GM12878 (cell line): ENCODE data around the gene ADSS1. TPM values are rescaled to one million over a fixed set of nuclear protein-coding genes. Genes with fewer than 3 reads are reported as not detected.

ENCODE experiments used
- CHD1 ChIP-seq: IDR thresholded peaks from 2 replicates; pipeline ENCODE4 v1.6.1; 2012; ENCODE audit warnings: low read depth, low read length, improper control_type of control experiment
- NFXL1 ChIP-seq: fragments of 450-650 bp; IDR thresholded peaks from 2 replicates; pipeline ENCODE4 v1.6.1; 2017; ENCODE audit warnings: antibody characterized with exemption, mild to moderate bottlenecking, borderline replicate concordance
- NR2C2 ChIP-seq: IDR thresholded peaks from 2 replicates; pipeline ENCODE4 v1.6.1; 2011; ENCODE audit warnings: borderline replicate concordance, low read depth; ENCODE audit not compliant: control insufficient read depth, insufficient read length
- SMARCA5 ChIP-seq: fragments of 450-650 bp; IDR thresholded peaks from 2 replicates; pipeline ENCODE4 v1.6.1; 2017; ENCODE audit warnings: mild to moderate bottlenecking
- ZSCAN29 ChIP-seq: fragments of 450-650 bp; IDR thresholded peaks from 2 replicates; pipeline ENCODE4 v1.6.1; 2017; ENCODE audit warnings: mild to moderate bottlenecking, moderate library complexity
- polyA plus RNA-seq, 11 experiments: library from polyadenylated mRNA; depleted of rRNA in 4 of 11; unstranded in 6 of 11; stranded (reverse) in 5 of 11; fragments of >200 nt; fragmentation: Nextera tagmentation in 4 of 11; fragmentation: Illumina TruSeq in 1 of 11; extraction: Ambion mirVana in 4 of 11; extraction: Trizol in 1 of 11; gene quantifications; 1 replicate in 1 of 11; 2 replicates in 10 of 11; pipeline versions ENCODE4 v1.2.1 to v1.2.3, GENCODE V29; 2011 to 2016; ENCODE audit warnings: inconsistent platforms in 2 of 11, missing spikeins in 2 of 11, low read depth in 1 of 11
- total RNA-seq, 4 experiments: library from RNA; depleted of rRNA in 3 of 4; stranded (reverse); fragments of >200 nt in 3 of 4; fragmentation: Illumina TruSeq in 1 of 4; extraction: Trizol in 1 of 4; gene quantifications; 2 replicates each; pipeline versions ENCODE4 v1.2.1 to v1.2.3, GENCODE V29; 2013 to 2021
- TF ChIP-seq, protein P1 (sequence below): fragments of 450-650 bp; IDR thresholded peaks from 2 replicates; pipeline ENCODE4 v1.6.1; 2017; ENCODE audit warnings: mild to moderate bottlenecking
- TF ChIP-seq, protein P2 (sequence below): fragments of 450-650 bp; IDR thresholded peaks from 2 replicates; pipeline ENCODE4 v1.6.1; 2016; ENCODE audit warnings: mild to moderate bottlenecking, moderate library complexity, borderline replicate concordance
- TF ChIP-seq, protein P3 (sequence below): IDR thresholded peaks from 2 replicates; pipeline ENCODE4 v1.6.1; 2012; ENCODE audit warnings: low read depth, low read length, improper control_type of control experiment

The ADSS1 gene
- total and polyA plus RNA-seq, 10 of the 15 experiments (the other 5 are each of a cell fraction or from before 2014, with no cell fraction given), result 0.11 to 0.45 (median 0.28) TPM; not detected in 5

DNA sequence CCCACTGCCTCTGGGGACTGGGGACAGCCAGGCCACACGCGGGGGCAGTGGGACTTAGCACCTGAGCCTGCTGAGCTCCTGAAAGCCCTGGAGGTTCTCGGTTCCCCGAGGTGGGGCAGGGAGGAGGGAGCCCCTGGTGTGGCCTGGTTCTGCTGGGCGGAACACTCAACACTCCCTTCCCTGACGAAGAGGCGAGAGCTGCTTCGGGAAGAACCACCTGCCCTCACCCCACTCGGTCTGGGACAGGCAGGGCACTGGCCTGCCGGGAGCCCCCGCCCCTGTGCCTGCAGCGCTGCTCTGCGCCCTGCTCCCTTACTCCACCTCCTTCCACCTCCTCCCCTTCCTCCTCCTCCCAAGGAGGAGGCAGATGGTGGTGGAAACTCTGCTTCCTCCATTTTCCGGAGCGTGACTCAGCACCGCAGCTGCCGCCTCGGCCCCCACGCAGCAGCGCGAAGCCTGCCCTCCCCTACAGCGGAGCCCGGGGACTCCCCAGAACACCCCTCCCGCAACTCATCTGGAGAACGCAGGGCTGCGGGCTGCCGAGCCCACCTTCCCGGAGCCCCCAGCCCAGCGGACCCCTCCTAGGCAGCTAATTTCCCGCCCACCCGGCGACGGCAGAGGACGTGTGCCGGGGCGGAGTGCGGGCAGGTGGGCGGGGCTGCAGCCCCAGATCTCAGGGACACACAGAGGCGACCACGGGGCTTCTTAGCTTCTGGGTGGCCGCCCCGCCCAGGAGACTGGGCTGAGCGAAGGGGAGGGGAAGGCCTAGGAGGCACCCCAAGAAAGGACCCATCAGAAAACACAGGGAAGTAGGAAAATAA lies 46.3 kb upstream of the ADSS1 start (continued):
- TF ChIP-seq, protein P1, sequence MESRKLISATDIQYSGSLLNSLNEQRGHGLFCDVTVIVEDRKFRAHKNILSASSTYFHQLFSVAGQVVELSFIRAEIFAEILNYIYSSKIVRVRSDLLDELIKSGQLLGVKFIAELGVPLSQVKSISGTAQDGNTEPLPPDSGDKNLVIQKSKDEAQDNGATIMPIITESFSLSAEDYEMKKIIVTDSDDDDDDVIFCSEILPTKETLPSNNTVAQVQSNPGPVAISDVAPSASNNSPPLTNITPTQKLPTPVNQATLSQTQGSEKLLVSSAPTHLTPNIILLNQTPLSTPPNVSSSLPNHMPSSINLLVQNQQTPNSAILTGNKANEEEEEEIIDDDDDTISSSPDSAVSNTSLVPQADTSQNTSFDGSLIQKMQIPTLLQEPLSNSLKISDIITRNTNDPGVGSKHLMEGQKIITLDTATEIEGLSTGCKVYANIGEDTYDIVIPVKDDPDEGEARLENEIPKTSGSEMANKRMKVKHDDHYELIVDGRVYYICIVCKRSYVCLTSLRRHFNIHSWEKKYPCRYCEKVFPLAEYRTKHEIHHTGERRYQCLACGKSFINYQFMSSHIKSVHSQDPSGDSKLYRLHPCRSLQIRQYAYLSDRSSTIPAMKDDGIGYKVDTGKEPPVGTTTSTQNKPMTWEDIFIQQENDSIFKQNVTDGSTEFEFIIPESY, result no peak
- TF ChIP-seq, protein P2, sequence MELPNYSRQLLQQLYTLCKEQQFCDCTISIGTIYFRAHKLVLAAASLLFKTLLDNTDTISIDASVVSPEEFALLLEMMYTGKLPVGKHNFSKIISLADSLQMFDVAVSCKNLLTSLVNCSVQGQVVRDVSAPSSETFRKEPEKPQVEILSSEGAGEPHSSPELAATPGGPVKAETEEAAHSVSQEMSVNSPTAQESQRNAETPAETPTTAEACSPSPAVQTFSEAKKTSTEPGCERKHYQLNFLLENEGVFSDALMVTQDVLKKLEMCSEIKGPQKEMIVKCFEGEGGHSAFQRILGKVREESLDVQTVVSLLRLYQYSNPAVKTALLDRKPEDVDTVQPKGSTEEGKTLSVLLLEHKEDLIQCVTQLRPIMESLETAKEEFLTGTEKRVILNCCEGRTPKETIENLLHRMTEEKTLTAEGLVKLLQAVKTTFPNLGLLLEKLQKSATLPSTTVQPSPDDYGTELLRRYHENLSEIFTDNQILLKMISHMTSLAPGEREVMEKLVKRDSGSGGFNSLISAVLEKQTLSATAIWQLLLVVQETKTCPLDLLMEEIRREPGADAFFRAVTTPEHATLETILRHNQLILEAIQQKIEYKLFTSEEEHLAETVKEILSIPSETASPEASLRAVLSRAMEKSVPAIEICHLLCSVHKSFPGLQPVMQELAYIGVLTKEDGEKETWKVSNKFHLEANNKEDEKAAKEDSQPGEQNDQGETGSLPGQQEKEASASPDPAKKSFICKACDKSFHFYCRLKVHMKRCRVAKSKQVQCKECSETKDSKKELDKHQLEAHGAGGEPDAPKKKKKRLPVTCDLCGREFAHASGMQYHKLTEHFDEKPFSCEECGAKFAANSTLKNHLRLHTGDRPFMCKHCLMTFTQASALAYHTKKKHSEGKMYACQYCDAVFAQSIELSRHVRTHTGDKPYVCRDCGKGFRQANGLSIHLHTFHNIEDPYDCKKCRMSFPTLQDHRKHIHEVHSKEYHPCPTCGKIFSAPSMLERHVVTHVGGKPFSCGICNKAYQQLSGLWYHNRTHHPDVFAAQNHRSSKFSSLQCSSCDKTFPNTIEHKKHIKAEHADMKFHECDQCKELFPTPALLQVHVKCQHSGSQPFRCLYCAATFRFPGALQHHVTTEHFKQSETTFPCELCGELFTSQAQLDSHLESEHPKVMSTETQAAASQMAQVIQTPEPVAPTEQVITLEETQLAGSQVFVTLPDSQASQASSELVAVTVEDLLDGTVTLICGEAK, result no peak
- TF ChIP-seq, protein P3, sequence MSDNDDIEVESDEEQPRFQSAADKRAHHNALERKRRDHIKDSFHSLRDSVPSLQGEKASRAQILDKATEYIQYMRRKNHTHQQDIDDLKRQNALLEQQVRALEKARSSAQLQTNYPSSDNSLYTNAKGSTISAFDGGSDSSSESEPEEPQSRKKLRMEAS, result 0 out of 2 replicates have a peak, but pooled peaks have one; percentile 43
- no peak for TF ChIP-seq ZSCAN29
- TF ChIP-seq NR2C2, result no peak
- peak; percentile 77; the same call in 1 of the 2 replicates for TF ChIP-seq SMARCA5
- TF ChIP-seq NFXL1, result peak; percentile 98
- TF ChIP-seq CHD1, result no peak
